K562 (cell line): Measurements from ENCODE around the gene PRRC2A. TPM values are rescaled to one million over a fixed set of nuclear protein-coding genes. Genes with fewer than 3 reads are reported as not detected.

Experiments used
- ATAC-seq: fragments of 200-7000 bp; cut with Tn5 transposase; 3 replicates; pipeline ENCODE4 v1.9.1; 2020; ENCODE audit warnings: moderate library complexity
- BruUV-seq: library from RNA; stranded (reverse); fragments of 400-500 nt; replicated peaks from 2 replicates; lab custom pipeline; 2021; lab: Mats Ljungman, UMichigan
- CTCF ChIA-PET: fragments of 300-600 bp; formaldehyde crosslinking; extraction: SDS; loops from one replicate; lab custom pipeline; 2021; ENCODE audit warnings: low intra/inter-chr PET ratio; lab: Yijun Ruan, JAX
- POLR2A ChIA-PET: fragments of 300-600, 350-650 bp; sonication (Branson Sonifier 250); formaldehyde crosslinking; extraction: SDS; loops from one replicate; lab custom pipeline; 2021; ENCODE audit warnings: antibody characterized with exemption, inconsistent platforms; lab: Yijun Ruan, JAX
- DNase-seq, 4 experiments: peaks; one replicate each; pipeline versions ENCODE4 v3.0.0 to v3.0.0-alpha.2; 2011 to 2018; ENCODE audit warnings: low spot score in 3 of 4, mixed read lengths in 3 of 4; ENCODE audit errors: extremely low read depth in 1 of 4
- FAIRE-seq: peaks from 2 replicates; lab custom pipeline; 2011; peaks lifted over from hg19 to GRCh38; lab: Jason Lieb, UNC
- H2AFZ ChIP-seq: 2 replicates; pipeline ENCODE4 v1.6.0; 2011; ENCODE audit warnings: low read depth, low read length, control low read depth, inconsistent platforms
- H3K27ac ChIP-seq: fragments of 200-600 bp; 3 replicates; pipeline ENCODE4 v1.8.0; 2011; ENCODE audit warnings: low read depth, mild to moderate bottlenecking, control low read depth, inconsistent platforms, low read length, moderate library complexity, mixed read lengths; ENCODE audit errors: extremely low read depth
- H3K27me3 ChIP-seq, 2 experiments: fragments of 300-600 bp in 1 of 2; 2 replicates in 1 of 2; 3 replicates in 1 of 2; pipeline versions ENCODE4 v1.6.0 to v1.8.0; 2011; ENCODE audit warnings: inconsistent platforms in 2 of 2, low read length in 2 of 2, mild to moderate bottlenecking in 1 of 2, mixed read lengths in 1 of 2, moderate library complexity in 1 of 2; ENCODE audit not compliant: control insufficient read depth in 2 of 2, insufficient read depth in 2 of 2
- H3K36me3 ChIP-seq: fragments of 300-600 bp; 3 replicates; pipeline ENCODE4 v1.8.0; 2011; ENCODE audit warnings: mild to moderate bottlenecking, low read length, inconsistent platforms; ENCODE audit not compliant: control insufficient read depth, insufficient read depth
- H3K4me1 ChIP-seq, 2 experiments: fragments of 200-600 bp in 1 of 2; replicated peaks in 1 of 2; 2 replicates in 1 of 2; 3 replicates in 1 of 2; pipeline versions ENCODE4 v1.5.1 to v1.8.0; 2011; ENCODE audit warnings: inconsistent platforms in 2 of 2, low read length in 2 of 2, mild to moderate bottlenecking in 1 of 2, mixed read lengths in 1 of 2, moderate library complexity in 1 of 2; ENCODE audit not compliant: control insufficient read depth in 2 of 2, insufficient read depth in 2 of 2
- H3K4me2 ChIP-seq: 2 replicates; pipeline ENCODE4 v1.6.1; 2011; ENCODE audit warnings: low read length, control low read depth, inconsistent platforms, mixed read lengths; ENCODE audit not compliant: insufficient read depth
- H3K4me3 ChIP-seq: fragments of 200-600 bp; sonication (generic), shearing (Covaris generic); 2 replicates; pipeline ENCODE4 v1.5.1; 2016; ENCODE audit warnings: control low read depth, inconsistent platforms
- H3K79me2 ChIP-seq: fragments of 200-600 bp; 3 replicates; pipeline ENCODE4 v1.8.0; 2011; ENCODE audit warnings: low read length, inconsistent platforms; ENCODE audit not compliant: control insufficient read depth, insufficient read depth
- H3K9ac ChIP-seq, 2 experiments: 2 replicates each; pipeline versions ENCODE4 v1.6.0 to v1.6.1; 2011; ENCODE audit warnings: low read depth in 2 of 2, low read length in 2 of 2, control low read depth in 1 of 2, inconsistent platforms in 1 of 2, mild to moderate bottlenecking in 1 of 2, mixed read lengths in 1 of 2; ENCODE audit not compliant: insufficient read depth in 1 of 2
- H3K9me1 ChIP-seq: one replicate; pipeline ENCODE4 v1.6.0; 2011; ENCODE audit warnings: inconsistent platforms, mild to moderate bottlenecking, low read length, moderate library complexity; ENCODE audit not compliant: control insufficient read depth, insufficient read depth
- H3K9me3 ChIP-seq: replicated peaks from 2 replicates; pipeline ENCODE4 v1.5.1; 2011; ENCODE audit warnings: low read depth, low read length, inconsistent platforms; ENCODE audit not compliant: control insufficient read depth, insufficient read depth
- H4K20me1 ChIP-seq: replicated peaks from 2 replicates; pipeline ENCODE4 v1.6.1; 2011; ENCODE audit warnings: low read length, inconsistent platforms, mixed read lengths; ENCODE audit not compliant: control insufficient read depth, insufficient read depth
- GABPA ChIP-seq: fragments of 200-800 bp; sonication (Bioruptor generic); conservative IDR thresholded peaks from 2 replicates; pipeline ENCODE4 v1.6.1; 2016; ENCODE audit warnings: low read depth, missing genetic modification characterization, missing compliant biosample characterization
- KAT2B ChIP-seq: IDR thresholded peaks from one replicate; pipeline ENCODE4 v1.6.1; 2012; ENCODE audit warnings: low read depth, mild to moderate bottlenecking, control low read depth, inconsistent platforms, low read length, moderate library complexity
- WGBS: fragments of 100-300 bp; shearing (Covaris generic); methylation state at CpG from one replicate; pipeline ENCODE4 v1.1.6; 2016; ENCODE audit warnings: low coverage, mixed read lengths; ENCODE audit not compliant: insufficient coverage; ENCODE audit errors: missing lambda C conversion rate; 5-methylcytosine and 5-hydroxymethylcytosine counted together
- in situ Hi-C: fragments of 300-500 bp; cut with MboI; formaldehyde crosslinking; loops from 4 replicates; pipeline ENCODE4 v1.15.0; 2018; ENCODE audit warnings: inconsistent platforms, mixed read lengths
- intact Hi-C: fragments of 100-400 bp; cut with micrococcal nuclease; formaldehyde crosslinking; loops from 2 replicates; pipeline ENCODE4 v1.14.2; 2022
- polyA plus RNA-seq, 8 experiments: library from polyadenylated mRNA; depleted of rRNA in 4 of 8; stranded (reverse) in 5 of 8; unstranded in 3 of 8; fragments of >200 nt; fragmentation: Nextera tagmentation in 2 of 8; fragmentation: Illumina TruSeq in 1 of 8; extraction: Ambion mirVana in 2 of 8; extraction: Trizol in 1 of 8; gene quantifications; 2 replicates each; pipeline versions ENCODE4 v1.2.1 to v1.2.3, GENCODE V29; 2011 to 2014; ENCODE audit warnings: inconsistent platforms in 1 of 8, missing spikeins in 1 of 8
- total RNA-seq, 7 experiments: library from RNA; depleted of rRNA in 6 of 7; stranded (reverse); fragments of >200 nt in 6 of 7; fragmentation: Illumina TruSeq in 2 of 7; extraction: Trizol in 2 of 7; gene quantifications; 2 replicates each; pipeline versions ENCODE4 v1.2.1 to v1.2.3, GENCODE V29; 2011 to 2021; ENCODE audit warnings: low replicate concordance in 1 of 7
- TF ChIP-seq, protein P1 (sequence below): fragments of 450-650 bp; IDR thresholded peaks from 2 replicates; pipeline ENCODE4 v1.6.1; 2016

Gene PRRC2A
- total and polyA plus RNA-seq, 9 of the 15 experiments (the other 6 are each of a cell fraction or from before 2014, with no cell fraction given) = 1.0 to 332 (median 63.0) TPM

DNA sequence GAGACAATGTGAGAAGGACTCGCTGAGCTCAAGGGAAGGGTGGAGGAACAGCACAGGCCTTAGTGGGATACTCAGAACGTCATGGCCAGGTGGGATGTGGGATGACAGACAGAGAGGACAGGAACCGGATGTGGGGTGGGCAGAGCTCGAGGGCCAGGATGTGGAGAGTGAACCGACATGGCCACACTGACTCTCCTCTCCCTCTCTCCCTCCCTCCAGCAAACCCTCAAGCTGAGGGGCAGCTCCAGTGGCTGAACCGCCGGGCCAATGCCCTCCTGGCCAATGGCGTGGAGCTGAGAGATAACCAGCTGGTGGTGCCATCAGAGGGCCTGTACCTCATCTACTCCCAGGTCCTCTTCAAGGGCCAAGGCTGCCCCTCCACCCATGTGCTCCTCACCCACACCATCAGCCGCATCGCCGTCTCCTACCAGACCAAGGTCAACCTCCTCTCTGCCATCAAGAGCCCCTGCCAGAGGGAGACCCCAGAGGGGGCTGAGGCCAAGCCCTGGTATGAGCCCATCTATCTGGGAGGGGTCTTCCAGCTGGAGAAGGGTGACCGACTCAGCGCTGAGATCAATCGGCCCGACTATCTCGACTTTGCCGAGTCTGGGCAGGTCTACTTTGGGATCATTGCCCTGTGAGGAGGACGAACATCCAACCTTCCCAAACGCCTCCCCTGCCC is 43.5 kb upstream of the PRRC2A start:
- TF ChIP-seq GABPA (tag) (peak; percentile 64), KAT2B (no peak)
- TF ChIP-seq, protein P1, sequence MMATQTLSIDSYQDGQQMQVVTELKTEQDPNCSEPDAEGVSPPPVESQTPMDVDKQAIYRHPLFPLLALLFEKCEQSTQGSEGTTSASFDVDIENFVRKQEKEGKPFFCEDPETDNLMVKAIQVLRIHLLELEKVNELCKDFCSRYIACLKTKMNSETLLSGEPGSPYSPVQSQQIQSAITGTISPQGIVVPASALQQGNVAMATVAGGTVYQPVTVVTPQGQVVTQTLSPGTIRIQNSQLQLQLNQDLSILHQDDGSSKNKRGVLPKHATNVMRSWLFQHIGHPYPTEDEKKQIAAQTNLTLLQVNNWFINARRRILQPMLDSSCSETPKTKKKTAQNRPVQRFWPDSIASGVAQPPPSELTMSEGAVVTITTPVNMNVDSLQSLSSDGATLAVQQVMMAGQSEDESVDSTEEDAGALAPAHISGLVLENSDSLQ = peak; percentile 28; the same call in 1 of the 2 replicates
- H3K9ac ChIP-seq = 0 out of 4 replicates have a peak overlapping the region, but pooled peaks of 1 of the 2 experiments have one; percentile 6
- no TSS peak for BruUV-seq
- no peak overlapping the region for H3K27ac ChIP-seq
- POLR2A ChIA-PET = interaction anchor here (0.6 to 1.2 kb wide), 5 partner anchors 9 to 30 kb away, joined by 3 to 6 read pairs (median 4); partner anchors contain the start of gene NFKBIL1
- intact Hi-C loops = no loop called here
- 52% methylated on average over 18 of the region's 19 CpGs for WGBS
- no peak for ATAC-seq
- in situ Hi-C loops = no loop called here
- peak overlapping the region; percentile 28; the same call in 1 of the 2 replicates for H2AFZ ChIP-seq
- no peaks in the 10 kb centered on the region for H3K36me3 ChIP-seq
- no peaks in the 10 kb centered on the region for H3K9me1 ChIP-seq
- no peak overlapping the region for H3K4me3 ChIP-seq
- H3K4me2 ChIP-seq = no peak overlapping the region
- peaks cover 0 to 34% of the 10 kb centered on the region in 2 experiments; a peak in 3 of 5 replicates for H3K4me1 ChIP-seq
- no peaks in the 10 kb centered on the region for H3K79me2 ChIP-seq
- no peaks in the 10 kb centered on the region for H3K9me3 ChIP-seq
- no peaks in the 10 kb centered on the region for H3K27me3 ChIP-seq
- no peak for FAIRE-seq
- DNase-seq = no peak
- CTCF ChIA-PET = no interaction called here
- no peaks in the 10 kb centered on the region for H4K20me1 ChIP-seq
